Caco-2 (cell line): Measurements from ENCODE around the gene ZNF597. TPM values are rescaled to one million over a fixed set of nuclear protein-coding genes. Genes with fewer than 3 reads are reported as not detected.
A peak's percentile ranks its signal among the peaks of the same experiment; 100 is the strongest.

Experiments used
- BruUV-seq: library from RNA; stranded (reverse); fragments of 400-500 nt; replicated peaks from 2 replicates; lab custom pipeline; 2021; lab: Mats Ljungman, UMichigan
- CTCF ChIA-PET: fragments of 300-600 bp; sonication (Branson Sonifier 250); formaldehyde crosslinking; loops from one replicate; lab custom pipeline; 2022; ENCODE audit warnings: antibody characterized with exemption; lab: Charles Lee
- POLR2A ChIA-PET: fragments of 300-600 bp; sonication (Branson Sonifier 250); formaldehyde crosslinking; loops from one replicate; lab custom pipeline; 2022; ENCODE audit warnings: antibody characterized with exemption; lab: Charles Lee
- DNase-seq, 2 experiments: peaks; one replicate each; pipeline versions ENCODE4 v3.0.0 to v3.0.0-alpha.2; 2020 to 2022
- H3K27me3 ChIP-seq: replicated peaks from 2 replicates; pipeline ENCODE4 v1.6.0; 2011; ENCODE audit warnings: low read length; ENCODE audit not compliant: control insufficient read depth, insufficient read depth
- H3K36me3 ChIP-seq: 2 replicates; pipeline ENCODE4 v1.5.1; 2011; ENCODE audit warnings: low read length; ENCODE audit not compliant: control insufficient read depth, insufficient read depth
- H3K4me1 ChIP-seq: fragments of 250-450 bp; sonication (Bioruptor Pico); 2 replicates; pipeline ENCODE4 v1.5.1; 2020; ENCODE audit warnings: mild to moderate bottlenecking
- H3K4me3 ChIP-seq: 2 replicates; pipeline ENCODE4 v1.5.1; 2011; ENCODE audit warnings: low read depth, mild to moderate bottlenecking, control low read depth, low read length
- H3K9me3 ChIP-seq: fragments of 250-450 bp; sonication (Bioruptor Pico); 2 replicates; pipeline ENCODE4 v1.5.1; 2020; ENCODE audit warnings: mild to moderate bottlenecking, moderate library complexity
- H3K27ac Mint-ChIP-seq: one replicate; pipeline ENCODE4 v1.8.0; 2022; ENCODE audit warnings: mixed read lengths; ENCODE audit not compliant: unreplicated experiment
- H3K27me3 Mint-ChIP-seq: one replicate; pipeline ENCODE4 v1.8.0; 2022; ENCODE audit warnings: mixed read lengths; ENCODE audit not compliant: insufficient read depth, unreplicated experiment
- H3K36me3 Mint-ChIP-seq: one replicate; pipeline ENCODE4 v1.8.0; 2022; ENCODE audit warnings: mild to moderate bottlenecking, mixed read lengths; ENCODE audit not compliant: insufficient read depth, unreplicated experiment
- H3K4me1 Mint-ChIP-seq: one replicate; pipeline ENCODE4 v1.8.0; 2022; ENCODE audit warnings: low read depth, mixed read lengths; ENCODE audit not compliant: unreplicated experiment
- H3K4me3 Mint-ChIP-seq: one replicate; pipeline ENCODE4 v1.8.0; 2022; ENCODE audit warnings: mild to moderate bottlenecking, moderate library complexity, mixed read lengths; ENCODE audit not compliant: unreplicated experiment
- H3K9me3 Mint-ChIP-seq: one replicate; pipeline ENCODE4 v1.8.0; 2022; ENCODE audit warnings: mixed read lengths; ENCODE audit not compliant: unreplicated experiment
- CTCF ChIP-seq, 2 experiments: fragments of 200-600 bp in 1 of 2; IDR thresholded peaks; 1 replicate in 1 of 2; 2 replicates in 1 of 2; pipeline versions ENCODE4 v1.5.1 to v1.8.0; 2011 to 2022; ENCODE audit warnings: antibody characterized with exemption in 1 of 2, control low read depth in 1 of 2, inconsistent platforms in 1 of 2, low read depth in 1 of 2, low read length in 1 of 2, mild to moderate bottlenecking in 1 of 2, moderate library complexity in 1 of 2; ENCODE audit not compliant: insufficient read depth in 1 of 2, severe bottlenecking in 1 of 2, unreplicated experiment in 1 of 2
- intact Hi-C: fragments of 100-400 bp; cut with micrococcal nuclease; formaldehyde crosslinking; loops from one replicate; pipeline ENCODE4 v1.10.0; 2022; ENCODE audit not compliant: unreplicated experiment
- total RNA-seq: library from RNA; stranded (reverse); gene quantifications from 2 replicates; pipeline ENCODE4 v1.2.3, GENCODE V29; 2022

ZNF597 gene
- total RNA-seq, 1 experiment from 2014 or later, result 3.8 TPM

GRCh38 chr16:3460585-3460984 lies 17.3 kb upstream of the ZNF597 start:
- POLR2A ChIA-PET, result no interaction called here
- CTCF ChIA-PET, result no interaction called here
- H3K9me3 ChIP-seq, result no peaks in the 10 kb centered on the region
- Mint-ChIP-seq H3K27ac (peak overlapping the region; percentile 70), H3K4me3 (peak overlapping the region; percentile 78), H3K9me3 (no peaks in the 10 kb centered on the region), H3K4me1 (peaks cover 27% of the 10 kb centered on the region), H3K27me3 (no peaks in the 10 kb centered on the region), H3K36me3 (peaks cover 52% of the 10 kb centered on the region)
- no peak for TF ChIP-seq CTCF (IDR thresholded peaks at IDR 0.05; ENCODE audit: insufficient read depth in 1 of 2, low read depth in 1 of 2, low read length in 1 of 2, severe bottlenecking in 1 of 2, unreplicated experiment in 1 of 2)
- intact Hi-C loops, result no loop called here
- no TSS peak for BruUV-seq
- H3K27me3 ChIP-seq, result no peaks in the 10 kb centered on the region
- H3K36me3 ChIP-seq, result no peaks in the 10 kb centered on the region
- H3K4me3 ChIP-seq, result no peak overlapping the region
- no peak for DNase-seq
- peaks cover 17% of the 10 kb centered on the region for H3K4me1 ChIP-seq

GRCh38 chr16:3460121-3460520 lies 16.8 kb upstream of the ZNF597 start:
- ChIA-PET POLR2A (no interaction called here), CTCF (no interaction called here)
- no peak for TF ChIP-seq CTCF (IDR thresholded peaks at IDR 0.05; ENCODE audit: insufficient read depth in 1 of 2, low read depth in 1 of 2, low read length in 1 of 2, severe bottlenecking in 1 of 2, unreplicated experiment in 1 of 2)
- Histone ChIP-seq H3K36me3 (no peaks in the 10 kb centered on the region), H3K27me3 (no peaks in the 10 kb centered on the region), H3K4me1 (peaks cover 17% of the 10 kb centered on the region), H3K9me3 (no peaks in the 10 kb centered on the region), H3K4me3 (no peak overlapping the region)
- Mint-ChIP-seq H3K36me3 (peaks cover 47% of the 10 kb centered on the region), H3K27ac (peak overlapping the region; percentile 70), H3K27me3 (no peaks in the 10 kb centered on the region), H3K4me1 (peaks cover 27% of the 10 kb centered on the region), H3K4me3 (peak overlapping the region; percentile 78), H3K9me3 (no peaks in the 10 kb centered on the region)
- BruUV-seq, result no TSS peak
- intact Hi-C loops, result no loop called here
- no peak for DNase-seq

GRCh38 chr16:3459401-3460090 lies 16.2 kb upstream of the ZNF597 start:
- peak in 1 of 2 experiments; percentile 35 for DNase-seq
- H3K36me3 ChIP-seq, result no peaks in the 10 kb centered on the region
- H3K9me3 ChIP-seq, result no peaks in the 10 kb centered on the region
- H3K4me3 ChIP-seq, result peak overlapping the region; percentile 14
- Mint-ChIP-seq H3K36me3 (peaks cover 44% of the 10 kb centered on the region), H3K9me3 (no peaks in the 10 kb centered on the region), H3K4me1 (peaks cover 29% of the 10 kb centered on the region), H3K27me3 (no peaks in the 10 kb centered on the region), H3K4me3 (peak overlapping the region; percentile 78), H3K27ac (peak overlapping the region; percentile 70)
- TSS peak; percentile 48 for BruUV-seq
- CTCF ChIA-PET, result no interaction called here
- TF ChIP-seq CTCF (IDR thresholded peaks at IDR 0.05; ENCODE audit: insufficient read depth in 1 of 2, low read depth in 1 of 2, low read length in 1 of 2, severe bottlenecking in 1 of 2, unreplicated experiment in 1 of 2), result no peak
- H3K27me3 ChIP-seq, result no peaks in the 10 kb centered on the region
- POLR2A ChIA-PET, result no interaction called here
- intact Hi-C loops, result loop anchor here (2.0 to 5.0 kb wide), 3 partner anchors 17 to 307 kb away; partner anchors contain the start of genes NAA60 and ZNF597
- H3K4me1 ChIP-seq, result peaks cover 17% of the 10 kb centered on the region
